IMR-90 (cell line): ENCODE results near the gene EDIL3.

Experiments used
- BHLHE40 ChIP-seq: fragments of 150-350 bp; IDR thresholded peaks from 2 replicates; pipeline ENCODE4 v1.6.1; 2016; ENCODE audit warnings: mild to moderate bottlenecking, low read depth, low read length
- CHD1 ChIP-seq: IDR thresholded peaks from 2 replicates; pipeline ENCODE4 v1.6.1; 2012; ENCODE audit warnings: low read depth, low read length, improper control_type of control experiment
- FOS ChIP-seq: fragments of 150-350 bp; IDR thresholded peaks from 2 replicates; pipeline ENCODE4 v1.6.1; 2016; ENCODE audit warnings: low read depth, low read length
- MAZ ChIP-seq: IDR thresholded peaks from 2 replicates; pipeline ENCODE4 v1.6.1; 2012; ENCODE audit warnings: low read depth, mild to moderate bottlenecking, low read length, improper control_type of control experiment, moderate library complexity, borderline replicate concordance
- MXI1 ChIP-seq: IDR thresholded peaks from 2 replicates; pipeline ENCODE4 v1.6.1; 2012; ENCODE audit warnings: low read depth, mild to moderate bottlenecking, low read length, moderate library complexity, borderline replicate concordance
- POLR2A ChIP-seq: IDR thresholded peaks from 2 replicates; pipeline ENCODE4 v1.6.1; 2012; ENCODE audit warnings: mild to moderate bottlenecking, low read depth, low read length
- RAD21 ChIP-seq: IDR thresholded peaks from 2 replicates; pipeline ENCODE4 v1.6.1; 2012; ENCODE audit warnings: low read length, improper control_type of control experiment
- TF ChIP-seq, protein P1 (sequence below): conservative IDR thresholded peaks from 2 replicates; pipeline ENCODE4 v1.5.1; 2012; ENCODE audit warnings: mild to moderate bottlenecking, low read depth, low read length, improper control_type of control experiment

GRCh38 chr5:84059672-84060071, 325.0 kb downstream of the EDIL3 start:
- no peak for TF ChIP-seq BHLHE40
- TF ChIP-seq, protein P1, sequence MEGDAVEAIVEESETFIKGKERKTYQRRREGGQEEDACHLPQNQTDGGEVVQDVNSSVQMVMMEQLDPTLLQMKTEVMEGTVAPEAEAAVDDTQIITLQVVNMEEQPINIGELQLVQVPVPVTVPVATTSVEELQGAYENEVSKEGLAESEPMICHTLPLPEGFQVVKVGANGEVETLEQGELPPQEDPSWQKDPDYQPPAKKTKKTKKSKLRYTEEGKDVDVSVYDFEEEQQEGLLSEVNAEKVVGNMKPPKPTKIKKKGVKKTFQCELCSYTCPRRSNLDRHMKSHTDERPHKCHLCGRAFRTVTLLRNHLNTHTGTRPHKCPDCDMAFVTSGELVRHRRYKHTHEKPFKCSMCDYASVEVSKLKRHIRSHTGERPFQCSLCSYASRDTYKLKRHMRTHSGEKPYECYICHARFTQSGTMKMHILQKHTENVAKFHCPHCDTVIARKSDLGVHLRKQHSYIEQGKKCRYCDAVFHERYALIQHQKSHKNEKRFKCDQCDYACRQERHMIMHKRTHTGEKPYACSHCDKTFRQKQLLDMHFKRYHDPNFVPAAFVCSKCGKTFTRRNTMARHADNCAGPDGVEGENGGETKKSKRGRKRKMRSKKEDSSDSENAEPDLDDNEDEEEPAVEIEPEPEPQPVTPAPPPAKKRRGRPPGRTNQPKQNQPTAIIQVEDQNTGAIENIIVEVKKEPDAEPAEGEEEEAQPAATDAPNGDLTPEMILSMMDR: no peak
- TF ChIP-seq CHD1: no peak
- TF ChIP-seq POLR2A: no peak
- no peak for TF ChIP-seq RAD21
- TF ChIP-seq FOS: no peak
- TF ChIP-seq MXI1: no peak
- no peak for TF ChIP-seq MAZ
